ENCODE data around the gene HOXB2.

GRCh38 chr17:48502901-48503300, 42.0 kb downstream of the HOXB2 start:
- TF ChIP-seq CTCF (IDR thresholded peaks at IDR 0.05) (no peak), POLR2A (IDR thresholded peaks at IDR 0.05) (no peak)

Measured in testis (tissue), 2 donors.